Esophagus (tissue), 2 donors: ENCODE data around the gene FOXN4. TPM values are rescaled to one million over a fixed set of nuclear protein-coding genes. Genes with fewer than 3 reads are reported as not detected.

Experiments
- H3K27ac ChIP-seq, 2 donors: one replicate each; pipeline ENCODE4 v1.5.1; 2013; ENCODE audit warnings: low read depth in 2 of 2, mild to moderate bottlenecking in 2 of 2, inconsistent platforms in 1 of 2, low read length in 1 of 2, moderate library complexity in 1 of 2
- H3K27me3 ChIP-seq, 2 donors: one replicate each; pipeline ENCODE4 v1.6.1; 2013; ENCODE audit warnings: low read length in 2 of 2, control low read depth in 1 of 2, mild to moderate bottlenecking in 1 of 2; ENCODE audit not compliant: insufficient read depth in 2 of 2, control insufficient read depth in 1 of 2
- H3K36me3 ChIP-seq, 2 donors: one replicate each; pipeline ENCODE4 v1.6.1; 2013; ENCODE audit warnings: low read length in 1 of 2; ENCODE audit not compliant: control insufficient read depth in 2 of 2, insufficient read depth in 2 of 2
- H3K4me1 ChIP-seq, 2 donors: one replicate each; pipeline ENCODE4 v1.6.1; 2013; ENCODE audit warnings: low read length in 1 of 2; ENCODE audit not compliant: control insufficient read depth in 2 of 2, insufficient read depth in 2 of 2
- H3K4me3 ChIP-seq, 2 donors: one replicate each; pipeline ENCODE4 v1.5.1; 2013; ENCODE audit warnings: low read length in 2 of 2, mild to moderate bottlenecking in 2 of 2, low read depth in 1 of 2, moderate library complexity in 1 of 2
- H3K9me3 ChIP-seq, 2 donors: one replicate each; pipeline ENCODE4 v1.6.1; 2013; ENCODE audit warnings: mild to moderate bottlenecking in 2 of 2, low read depth in 1 of 2, low read length in 1 of 2, moderate library complexity in 1 of 2; ENCODE audit not compliant: control insufficient read depth in 2 of 2, insufficient read depth in 1 of 2
- WGBS, 2 donors: extraction: QIAGEN DNeasy Blood & Tissue Kit; methylation state at CpG; one replicate each; pipeline ENCODE4 v1.1.7; 2013; 5-methylcytosine and 5-hydroxymethylcytosine counted together
- polyA plus RNA-seq, 2 donors: library from polyadenylated mRNA; stranded (reverse); fragments of 200-250 nt; gene quantifications; one replicate each; pipeline ENCODE4 v1.2.3, GENCODE V29; 2013
- donor health status: healthy with polysubstance abuse.
- donor health status: Bipolar disorder and iron deficiency.

The FOXN4 gene
- polyA plus RNA-seq, 2 donors, result not detected

GRCh38 chr12:109309381-109310246 is 530 bp upstream of the FOXN4 start:
- Histone ChIP-seq H3K27ac (no peak overlapping the region), H3K9me3 (no peaks in the 10 kb centered on the region), H3K27me3 (peaks cover 0 to 2% of the 10 kb centered on the region in 2 donors), H3K4me1 (peaks cover 3 to 6% of the 10 kb centered on the region in 2 donors), H3K36me3 (no peaks in the 10 kb centered on the region), H3K4me3 (peak overlapping the region; percentile 27 to 52)
- WGBS, 2 donors, result 0 to 1% methylated on average over 39 to 99 of the region's 99 CpGs

DNA sequence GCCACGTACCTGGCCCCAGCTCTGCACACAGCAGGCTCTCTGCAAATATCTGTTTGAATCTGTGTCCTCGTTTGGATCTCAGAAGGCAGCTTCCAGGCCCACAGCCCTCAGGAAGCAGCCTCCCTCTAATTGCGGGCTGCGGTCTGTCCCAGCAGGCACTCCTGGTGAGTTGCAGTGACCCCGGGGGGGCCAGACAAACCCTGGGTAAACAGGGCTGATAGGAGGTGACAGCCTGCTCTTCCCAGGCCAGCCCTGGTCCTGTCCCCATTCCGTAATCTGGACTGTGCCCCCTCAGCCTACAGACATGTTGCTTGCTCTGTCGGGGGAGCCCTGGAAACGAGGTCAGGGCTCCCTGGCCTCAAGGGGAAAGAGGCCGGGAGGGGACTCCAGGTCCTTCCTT is 2.0 kb downstream of the FOXN4 start:
- Histone ChIP-seq H3K4me3 (no peak overlapping the region), H3K27ac (no peak overlapping the region), H3K9me3 (no peaks in the 10 kb centered on the region), H3K4me1 (peaks cover 3 to 6% of the 10 kb centered on the region in 2 donors), H3K27me3 (peaks cover 0 to 2% of the 10 kb centered on the region in 2 donors), H3K36me3 (no peaks in the 10 kb centered on the region)
- WGBS, 2 donors, result 69% methylated on average over 9 of the region's 9 CpGs

DNA sequence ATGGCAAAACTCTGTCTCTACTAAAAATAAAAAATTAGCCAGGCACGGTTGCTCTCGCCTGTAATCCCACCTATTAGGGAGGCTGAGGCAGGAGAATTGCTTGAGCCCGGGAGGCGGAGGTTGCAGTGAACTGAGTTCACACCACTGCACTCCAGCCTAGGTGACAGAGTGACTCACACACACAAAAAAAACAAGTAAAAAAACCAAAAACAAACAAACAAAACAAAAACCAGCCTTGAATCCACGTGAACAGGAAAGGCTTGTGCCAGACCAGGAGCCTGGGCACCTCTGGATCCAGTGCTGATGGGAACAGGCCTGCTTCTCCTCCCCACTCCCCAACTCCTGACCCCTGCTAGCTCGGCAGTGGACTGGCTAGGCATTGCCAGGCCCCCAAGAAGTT is 3.5 kb downstream of the FOXN4 start:
- Histone ChIP-seq H3K4me3 (no peak overlapping the region), H3K4me1 (peaks cover 3 to 6% of the 10 kb centered on the region in 2 donors), H3K27me3 (peaks cover 0 to 2% of the 10 kb centered on the region in 2 donors), H3K9me3 (no peaks in the 10 kb centered on the region), H3K36me3 (no peaks in the 10 kb centered on the region), H3K27ac (no peak overlapping the region)
- WGBS, 2 donors, result 71 to 74% methylated on average over 6 of the region's 6 CpGs

DNA sequence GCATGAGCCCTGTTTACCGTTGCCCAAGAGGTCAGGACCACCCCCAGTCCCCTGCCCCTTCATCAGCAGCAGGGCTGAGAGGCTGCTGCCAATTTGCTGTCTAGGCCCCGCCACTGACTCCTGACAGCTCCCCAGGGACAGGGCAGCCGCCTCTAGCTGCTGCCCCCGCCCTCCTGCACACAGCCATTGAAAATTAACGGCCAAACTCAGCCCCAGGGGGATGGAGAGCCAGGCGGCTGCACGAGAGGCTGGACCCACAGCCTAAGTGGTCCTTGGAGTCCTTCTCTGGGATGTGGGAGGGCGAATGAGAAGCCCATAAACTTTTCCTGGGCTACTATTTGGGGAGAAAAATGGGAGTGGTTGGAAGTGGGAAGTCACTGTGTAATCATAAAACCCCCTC is 4.6 kb downstream of the FOXN4 start:
- no peaks in the 10 kb centered on the region for H3K36me3 ChIP-seq
- no peak overlapping the region for H3K4me3 ChIP-seq
- H3K4me1 ChIP-seq, result peaks cover 0 to 2% of the 10 kb centered on the region in 2 donors
- no peaks in the 10 kb centered on the region for H3K27me3 ChIP-seq
- H3K27ac ChIP-seq, result no peak overlapping the region
- no peaks in the 10 kb centered on the region for H3K9me3 ChIP-seq
- WGBS, 2 donors, result 48 to 57% methylated on average over 8 of the region's 8 CpGs

DNA sequence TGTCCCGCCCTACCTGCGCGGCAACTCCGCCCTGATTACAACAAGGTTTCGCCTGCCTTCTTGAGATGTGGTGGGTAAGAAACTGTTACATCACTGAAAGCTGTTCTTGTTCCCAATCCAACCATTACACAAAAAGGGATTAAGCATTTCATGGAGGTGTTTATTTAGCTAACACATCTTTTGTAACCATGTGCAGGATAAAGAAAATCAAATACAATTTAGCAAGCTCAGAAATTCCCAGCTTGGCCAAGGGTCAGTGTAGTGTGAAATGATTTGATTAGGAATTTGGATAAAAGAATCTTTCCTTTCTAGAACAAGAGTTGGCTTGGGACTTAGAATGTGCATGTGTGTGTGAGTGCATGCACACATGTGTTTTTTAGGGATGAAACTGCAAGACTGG is 6.3 kb downstream of the FOXN4 start:
- Histone ChIP-seq H3K27ac (no peak overlapping the region), H3K4me3 (no peak overlapping the region), H3K4me1 (no peaks in the 10 kb centered on the region), H3K36me3 (no peaks in the 10 kb centered on the region), H3K9me3 (no peaks in the 10 kb centered on the region), H3K27me3 (no peaks in the 10 kb centered on the region)
- WGBS, 2 donors, result 60 to 63% methylated on average over 5 of the region's 5 CpGs

GRCh38 chr12:109302358-109302757 is 6.7 kb downstream of the FOXN4 start:
- Histone ChIP-seq H3K4me3 (no peak overlapping the region), H3K9me3 (no peaks in the 10 kb centered on the region), H3K27me3 (no peaks in the 10 kb centered on the region), H3K4me1 (no peaks in the 10 kb centered on the region), H3K27ac (no peak overlapping the region), H3K36me3 (no peaks in the 10 kb centered on the region)
- 44 to 46% methylated on average over 2 of the region's 2 CpGs for WGBS, 2 donors

- H3K36me3 ChIP-seq, result no peaks in the 10 kb centered on the region
- 78 to 79% methylated on average over 3 of the region's 3 CpGs for WGBS, 2 donors
- H3K4me1 ChIP-seq, result no peaks in the 10 kb centered on the region
- H3K9me3 ChIP-seq, result no peaks in the 10 kb centered on the region
- H3K27me3 ChIP-seq, result no peaks in the 10 kb centered on the region
- no peak overlapping the region for H3K4me3 ChIP-seq
- H3K27ac ChIP-seq, result no peak overlapping the region
Measured at GRCh38 chr12:109301643-109302168, 7.4 kb downstream of the FOXN4 start.

DNA sequence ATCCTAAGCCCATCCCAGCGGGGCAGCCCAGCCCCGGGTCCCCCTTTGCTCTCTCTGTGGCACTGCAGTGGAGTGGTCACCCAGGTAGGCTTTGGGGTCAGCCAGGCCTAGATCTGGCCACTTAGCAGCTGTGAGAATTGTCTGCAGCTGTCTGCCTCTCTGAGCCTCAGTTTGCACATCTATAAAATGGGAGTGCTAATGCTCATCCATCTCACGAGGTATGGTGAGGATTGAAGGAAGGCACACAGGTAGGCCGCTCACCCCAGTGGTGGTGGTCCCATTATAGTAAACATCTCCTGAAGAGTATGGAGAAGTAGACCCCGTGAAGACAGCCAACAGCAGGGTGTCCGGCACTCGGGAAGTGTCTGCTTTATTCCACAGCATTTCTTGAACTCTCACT is 9.2 kb downstream of the FOXN4 start:
- H3K9me3 ChIP-seq, result no peaks in the 10 kb centered on the region
- 88 to 90% methylated on average over 7 of the region's 7 CpGs for WGBS, 2 donors
- H3K4me3 ChIP-seq, result no peak overlapping the region
- no peaks in the 10 kb centered on the region for H3K27me3 ChIP-seq
- no peaks in the 10 kb centered on the region for H3K36me3 ChIP-seq
- no peaks in the 10 kb centered on the region for H3K4me1 ChIP-seq
- no peak overlapping the region for H3K27ac ChIP-seq

- Histone ChIP-seq H3K4me3 (no peak overlapping the region), H3K9me3 (no peaks in the 10 kb centered on the region), H3K4me1 (no peaks in the 10 kb centered on the region), H3K27ac (no peak overlapping the region), H3K27me3 (no peaks in the 10 kb centered on the region), H3K36me3 (no peaks in the 10 kb centered on the region)
- WGBS, 2 donors, result 67 to 74% methylated on average over 3 of the region's 3 CpGs
Measured at GRCh38 chr12:109296431-109296830, 12.7 kb downstream of the FOXN4 start.
